MV-4-11 (cell line): ENCODE data around the gene STEAP1.

Experiments
- DNase-seq: peaks from one replicate; lab custom pipeline; 2025; lab: John Stamatoyannopoulos, UW

STEAP1 gene

GRCh38 chr7:90211391-90212148, 57.3 kb downstream of the STEAP1 start, which contains the start of gene STEAP2:
Gene STEAP2 (plus strand): TSS chr7:90211740. CDS start chr7:90225083, 13,343 bp downstream.
- no peak for DNase-seq

GRCh38 chr7:90212149-90212495, 57.9 kb downstream of the STEAP1 start:
- DNase-seq: no peak

DNA sequence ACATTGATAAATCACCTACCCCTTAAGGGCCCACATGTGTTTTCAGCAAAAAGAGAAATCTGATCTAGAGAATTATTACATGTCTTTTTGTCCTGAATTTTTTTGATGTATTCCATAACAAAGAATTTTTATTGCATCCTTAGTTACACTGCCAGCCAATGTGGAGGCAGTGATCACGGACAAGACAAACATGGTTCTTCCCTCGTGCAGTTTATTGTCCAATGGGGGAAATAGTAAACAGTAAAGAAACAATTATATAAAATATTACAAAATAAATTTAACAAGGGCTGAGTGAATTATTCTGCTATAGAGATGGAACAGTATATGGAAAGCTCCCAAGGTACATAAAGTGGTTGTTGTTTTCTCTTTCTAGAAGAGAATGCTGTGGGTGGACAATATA, 59.3 kb downstream of the STEAP1 start:
- DNase-seq: no peak
